GM12878 (cell line): Measurements from ENCODE around the gene KRT28. TPM values are rescaled to one million over a fixed set of nuclear protein-coding genes. Genes with fewer than 3 reads are reported as not detected.
A peak's percentile ranks its signal among the peaks of the same experiment; 100 is the strongest.

Experiments
- ATAC-seq: fragments of 200-7000 bp; cut with Tn5 transposase; 3 replicates; pipeline ENCODE4 v1.9.1; 2020; ENCODE audit warnings: mild to moderate bottlenecking, moderate library complexity
- BruUV-seq: library from RNA; stranded (reverse); fragments of 400-500 nt; replicated peaks from 2 replicates; lab custom pipeline; 2021; lab: Mats Ljungman, UMichigan
- CTCF ChIA-PET: fragments of 300-600 bp; sonication (Branson Sonifier 250); formaldehyde crosslinking; extraction: SDS; loops from one replicate; lab custom pipeline; 2021; ENCODE audit warnings: inconsistent platforms; lab: Yijun Ruan, JAX
- POLR2A ChIA-PET: fragments of 350-600 bp; formaldehyde crosslinking; extraction: SDS; loops from one replicate; lab custom pipeline; 2021; ENCODE audit warnings: inconsistent platforms; lab: Charles Lee
- RAD21 ChIA-PET: fragments of 300-600 bp; sonication (Branson Sonifier 250); formaldehyde crosslinking; loops from one replicate; lab custom pipeline; 2023; ENCODE audit warnings: antibody characterized with exemption; ENCODE audit not compliant: unreplicated experiment; lab: Charles Lee
- SMC1A ChIA-PET: fragments of 300-600 bp; sonication (Branson Sonifier 250); formaldehyde crosslinking; loops from one replicate; lab custom pipeline; 2023; ENCODE audit not compliant: unreplicated experiment, uncharacterized antibody; lab: Charles Lee
- DNase-seq: peaks from one replicate; pipeline ENCODE4 v3.0.0-alpha.2; 2011; ENCODE audit warnings: low read depth, low spot score
- FAIRE-seq: peaks from 3 replicates; lab custom pipeline; 2011; peaks lifted over from hg19 to GRCh38; lab: Jason Lieb, UNC
- H2AFZ ChIP-seq: 2 replicates; pipeline ENCODE4 v1.6.0; 2011; ENCODE audit warnings: low read depth, low read length, control low read depth; ENCODE audit not compliant: control insufficient read depth
- H3K27ac ChIP-seq: 2 replicates; pipeline ENCODE4 v1.5.1; 2011; ENCODE audit warnings: control low read depth; ENCODE audit not compliant: control insufficient read depth, insufficient read depth
- H3K27me3 ChIP-seq, 2 experiments: replicated peaks in 1 of 2; 2 replicates each; pipeline versions ENCODE4 v1.6.0 to v1.6.1; 2011; ENCODE audit warnings: low read length in 1 of 2; ENCODE audit not compliant: control insufficient read depth in 2 of 2, insufficient read depth in 2 of 2
- H3K36me3 ChIP-seq, 2 experiments: 2 replicates each; pipeline ENCODE4 v1.5.1; 2011; ENCODE audit warnings: low read length in 1 of 2; ENCODE audit not compliant: control insufficient read depth in 2 of 2, insufficient read depth in 2 of 2
- H3K4me1 ChIP-seq: 2 replicates; pipeline ENCODE4 v1.6.1; 2011; ENCODE audit warnings: mild to moderate bottlenecking, low read length, moderate library complexity, mixed read lengths; ENCODE audit not compliant: control insufficient read depth, insufficient read depth
- H3K4me2 ChIP-seq: 2 replicates; pipeline ENCODE4 v1.6.0; 2011; ENCODE audit warnings: control low read depth; ENCODE audit not compliant: control insufficient read depth, insufficient read depth
- H3K4me3 ChIP-seq: fragments of 200-600 bp; sonication (generic); 2 replicates; pipeline ENCODE4 v1.5.1; 2016
- H3K79me2 ChIP-seq: 2 replicates; pipeline ENCODE4 v1.6.0; 2011; ENCODE audit warnings: low read length; ENCODE audit not compliant: control insufficient read depth, insufficient read depth
- H3K9ac ChIP-seq: 2 replicates; pipeline ENCODE4 v1.8.0; 2011; ENCODE audit warnings: low read length, control low read depth, mixed read lengths; ENCODE audit not compliant: control insufficient read depth, insufficient read depth
- H3K9me3 ChIP-seq: replicated peaks from 3 replicates; pipeline ENCODE4 v1.5.1; 2011; ENCODE audit warnings: mild to moderate bottlenecking, low read length; ENCODE audit not compliant: control insufficient read depth, insufficient read depth
- H4K20me1 ChIP-seq: 2 replicates; pipeline ENCODE4 v1.6.0; 2011; ENCODE audit not compliant: control insufficient read depth, insufficient read depth
- ATF2 ChIP-seq: IDR thresholded peaks from 2 replicates; pipeline ENCODE4 v1.6.1; 2012; ENCODE audit warnings: low read length, inconsistent platforms
- DPF2 ChIP-seq: fragments of 450-650 bp; IDR thresholded peaks from 2 replicates; pipeline ENCODE4 v1.6.1; 2017; ENCODE audit warnings: mild to moderate bottlenecking
- E2F4 ChIP-seq: IDR thresholded peaks from 2 replicates; pipeline ENCODE4 v1.6.1; 2012; ENCODE audit warnings: low read depth, low read length, improper control_type of control experiment
- EP300 ChIP-seq, 2 experiments: fragments of 150-350 bp in 1 of 2; IDR thresholded peaks; 2 replicates each; pipeline ENCODE4 v1.6.1; 2011 to 2012; ENCODE audit warnings: low read depth in 2 of 2, low read length in 2 of 2, borderline replicate concordance in 1 of 2, improper control_type of control experiment in 1 of 2, inconsistent platforms in 1 of 2; ENCODE audit not compliant: control insufficient read depth in 1 of 2
- ESRRA ChIP-seq: IDR thresholded peaks from 2 replicates; pipeline ENCODE4 v1.6.1; 2012; ENCODE audit warnings: mild to moderate bottlenecking, low read length, improper control_type of control experiment
- MEF2B ChIP-seq: fragments of 450-650 bp; IDR thresholded peaks from 2 replicates; pipeline ENCODE4 v1.6.1; 2018; ENCODE audit warnings: mild to moderate bottlenecking, moderate library complexity; ENCODE audit not compliant: partially characterized antibody, poor library complexity, severe bottlenecking
- MTA2 ChIP-seq: fragments of 450-650 bp; IDR thresholded peaks from 2 replicates; pipeline ENCODE4 v1.6.1; 2016; ENCODE audit warnings: low read depth, mild to moderate bottlenecking, moderate library complexity
- MTA3 ChIP-seq: IDR thresholded peaks from 2 replicates; pipeline ENCODE4 v1.6.1; 2012; ENCODE audit warnings: low read length, inconsistent platforms, borderline replicate concordance
- NBN ChIP-seq: fragments of 450-650 bp; IDR thresholded peaks from 2 replicates; pipeline ENCODE4 v1.6.1; 2016
- RELB ChIP-seq: fragments of 450-650 bp; IDR thresholded peaks from 2 replicates; pipeline ENCODE4 v1.6.1; 2017; ENCODE audit warnings: low read depth, mild to moderate bottlenecking, moderate library complexity
- SPI1 ChIP-seq: IDR thresholded peaks from 2 replicates; pipeline ENCODE4 v1.6.1; 2011; ENCODE audit warnings: low read depth, mild to moderate bottlenecking, low read length, moderate library complexity, borderline replicate concordance; ENCODE audit not compliant: insufficient read depth
- TCF3 ChIP-seq: IDR thresholded peaks from 2 replicates; pipeline ENCODE4 v1.6.1; 2012; ENCODE audit warnings: low read depth, mild to moderate bottlenecking, low read length, borderline replicate concordance; ENCODE audit not compliant: insufficient read depth
- ZBED1 ChIP-seq: IDR thresholded peaks from 2 replicates; pipeline ENCODE4 v1.6.1; 2016; ENCODE audit warnings: borderline replicate concordance
- ZBTB33 ChIP-seq: fragments of 450-650 bp; IDR thresholded peaks from 2 replicates; pipeline ENCODE4 v1.6.1; 2017; ENCODE audit warnings: mild to moderate bottlenecking
- WGBS: methylation state at CpG from one replicate; pipeline ENCODE4 v1.1.6; 2016; ENCODE audit warnings: low lambda C conversion rate; ENCODE audit not compliant: insufficient replicate concordance, insufficient coverage; ENCODE audit errors: missing lambda C conversion rate; 5-methylcytosine and 5-hydroxymethylcytosine counted together
- in situ Hi-C: fragments of 300-500 bp; cut with MboI; formaldehyde crosslinking; loops from 9 replicates; pipeline ENCODE4 v1.14.3; 2018; ENCODE audit warnings: mixed read lengths
- intact Hi-C: fragments of 100-400 bp; cut with micrococcal nuclease; formaldehyde crosslinking; loops from one replicate; pipeline ENCODE4 v1.14.2; 2022; ENCODE audit not compliant: unreplicated experiment
- polyA plus RNA-seq, 11 experiments: library from polyadenylated mRNA; depleted of rRNA in 4 of 11; unstranded in 6 of 11; stranded (reverse) in 5 of 11; fragments of >200 nt; fragmentation: Nextera tagmentation in 4 of 11; fragmentation: Illumina TruSeq in 1 of 11; extraction: Ambion mirVana in 4 of 11; extraction: Trizol in 1 of 11; gene quantifications; 1 replicate in 1 of 11; 2 replicates in 10 of 11; pipeline versions ENCODE4 v1.2.1 to v1.2.3, GENCODE V29; 2011 to 2016; ENCODE audit warnings: inconsistent platforms in 2 of 11, missing spikeins in 2 of 11, low read depth in 1 of 11
- total RNA-seq, 4 experiments: library from RNA; depleted of rRNA in 3 of 4; stranded (reverse); fragments of >200 nt in 3 of 4; fragmentation: Illumina TruSeq in 1 of 4; extraction: Trizol in 1 of 4; gene quantifications; 2 replicates each; pipeline versions ENCODE4 v1.2.1 to v1.2.3, GENCODE V29; 2013 to 2021

The KRT28 gene
- total and polyA plus RNA-seq, 10 of the 15 experiments (the other 5 are each of a cell fraction or from before 2014, with no cell fraction given) = not detected

- TF ChIP-seq ZBTB33 (no peak), ATF2 (no peak), E2F4 (no peak), ESRRA (no peak)
These were observed 1.4 kb upstream of the KRT28 start (continued) for GRCh38 chr17:40801157-40801556.

GRCh38 chr17:40800381-40800780 lies 622 bp upstream of the KRT28 start:
- no TSS peak for BruUV-seq
- SMC1A ChIA-PET = no interaction called here
- no peak overlapping the region for H3K4me2 ChIP-seq
- no peak overlapping the region for H3K9ac ChIP-seq
- H3K79me2 ChIP-seq = no peaks in the 10 kb centered on the region
- no peak overlapping the region for H3K27ac ChIP-seq
- POLR2A ChIA-PET = no interaction called here
- ATAC-seq = peak; percentile 81
- FAIRE-seq = no peak
- RAD21 ChIA-PET = interaction anchor here (1.0 kb wide), 1 partner anchor 176 kb away, joined by 3 read pairs; no protein-coding TSS in a partner anchor
- no peak for DNase-seq
- H3K9me3 ChIP-seq = no peaks in the 10 kb centered on the region
- no peaks in the 10 kb centered on the region for H4K20me1 ChIP-seq
- CTCF ChIA-PET = interaction anchor here (1.2 kb wide), 1 partner anchor 180 kb away, joined by 4 read pairs; no protein-coding TSS in a partner anchor
- peaks cover 4 to 11% of the 10 kb centered on the region in 2 experiments; a peak in 3 of 4 replicates for H3K27me3 ChIP-seq
- H3K4me1 ChIP-seq = no peaks in the 10 kb centered on the region
- TF ChIP-seq RELB = 0 out of 2 replicates have a peak, but pooled peaks have one; percentile 37
- peak; percentile 75; the same call in 1 of the 2 replicates for TF ChIP-seq SPI1
- TF ChIP-seq MTA2 = peak; percentile 70
- no peak for TF ChIP-seq TCF3
- 0 out of 2 replicates have a peak, but pooled peaks have one; percentile 40 for TF ChIP-seq DPF2
- TF ChIP-seq MEF2B = no peak
- peak; percentile 39; the same call in 1 of the 2 replicates for TF ChIP-seq NBN
- no peak for TF ChIP-seq MTA3
- peak; percentile 48 to 58; a peak in 2 of 4 replicates for TF ChIP-seq EP300 (IDR thresholded peaks at IDR 0.05; ENCODE audit: borderline replicate concordance in 1 of 2, control insufficient read depth in 1 of 2, low read depth in 2 of 2, low read length in 2 of 2)
- no peak for TF ChIP-seq ZBED1
- TF ChIP-seq, all 136 proteins: peak for 6
- no peak overlapping the region for H3K4me3 ChIP-seq
- no peak overlapping the region for H2AFZ ChIP-seq
- in situ Hi-C loops = loop anchor here (5.0 kb wide), 2 partner anchors 183 to 862 kb away; no protein-coding TSS in a partner anchor
- 0% methylated on average over 1 of the region's 1 CpG for WGBS
- H3K36me3 ChIP-seq = no peaks in the 10 kb centered on the region
- intact Hi-C loops = loop anchor here (5.0 kb wide), 3 partner anchors 57 to 862 kb away; no protein-coding TSS in a partner anchor
